HFFc6 (cell line): ENCODE data around the gene AKAP13. TPM values are rescaled to one million over a fixed set of nuclear protein-coding genes. Genes with fewer than 3 reads are reported as not detected.
A peak's percentile ranks its signal among the peaks of the same experiment; 100 is the strongest.

Experiments
- DNase-seq: peaks from one replicate; pipeline ENCODE4 v3.0.0-alpha.2; 2018
- H3K27ac Mint-ChIP-seq: 2 replicates; pipeline ENCODE4 v1.8.0; 2020; ENCODE audit warnings: mild to moderate bottlenecking, mixed read lengths
- H3K27me3 Mint-ChIP-seq: 2 replicates; pipeline ENCODE4 v1.8.0; 2021; ENCODE audit warnings: mild to moderate bottlenecking, moderate library complexity, mixed read lengths; ENCODE audit not compliant: insufficient read depth
- H3K36me3 Mint-ChIP-seq: 2 replicates; pipeline ENCODE4 v1.8.0; 2021; ENCODE audit warnings: low read depth, mixed read lengths
- H3K4me1 Mint-ChIP-seq: 2 replicates; pipeline ENCODE4 v1.8.0; 2020; ENCODE audit warnings: low read depth, mixed read lengths
- H3K4me3 Mint-ChIP-seq: 2 replicates; pipeline ENCODE4 v1.8.0; 2020; ENCODE audit warnings: mild to moderate bottlenecking, moderate library complexity, mixed read lengths
- H3K9me3 Mint-ChIP-seq: 2 replicates; pipeline ENCODE4 v1.8.0; 2020; ENCODE audit warnings: mild to moderate bottlenecking, mixed read lengths
- CTCF ChIP-seq: fragments of 200-600 bp; sonication (generic); IDR thresholded peaks from 2 replicates; pipeline ENCODE4 v1.5.0; 2021; ENCODE audit warnings: antibody characterized with exemption, mild to moderate bottlenecking
- total RNA-seq, 6 experiments: library from RNA; stranded (reverse); fragmentation: NEBNext Ultra II Directional; extraction: Animal tissue kit (Norgen Biotek cat#: 25700); gene quantifications; 2 replicates in 1 of 6; 3 replicates in 5 of 6; pipeline ENCODE4 v1.2.3, GENCODE V29; 2021

AKAP13 gene
- total RNA-seq, 6 experiments from 2014 or later, result 29.0 to 51.3 (median 35.6) TPM

- Mint-ChIP-seq H3K36me3 (no peaks in the 10 kb centered on the region), H3K9me3 (no peaks in the 10 kb centered on the region), H3K4me1 (peaks cover 30% of the 10 kb centered on the region), H3K27me3 (no peaks in the 10 kb centered on the region), H3K4me3 (no peak overlapping the region), H3K27ac (no peak overlapping the region)
- no peak for TF ChIP-seq CTCF
- no peak for DNase-seq
These were observed 387.6 kb downstream of the AKAP13 start for GRCh38 chr15:85767785-85768529.

GRCh38 chr15:85768595-85769168, 388.3 kb downstream of the AKAP13 start:
- Mint-ChIP-seq H3K27ac (no peak overlapping the region), H3K9me3 (no peaks in the 10 kb centered on the region), H3K4me3 (no peak overlapping the region), H3K36me3 (no peaks in the 10 kb centered on the region), H3K4me1 (peaks cover 30% of the 10 kb centered on the region), H3K27me3 (no peaks in the 10 kb centered on the region)
- DNase-seq, result no peak
- no peak for TF ChIP-seq CTCF

GRCh38 chr15:85769182-85769900, 388.9 kb downstream of the AKAP13 start:
- no peak overlapping the region for H3K4me3 Mint-ChIP-seq
- H3K4me1 Mint-ChIP-seq, result peaks cover 24% of the 10 kb centered on the region
- no peaks in the 10 kb centered on the region for H3K27me3 Mint-ChIP-seq
- no peak for TF ChIP-seq CTCF
- H3K9me3 Mint-ChIP-seq, result no peaks in the 10 kb centered on the region
- no peaks in the 10 kb centered on the region for H3K36me3 Mint-ChIP-seq
- DNase-seq, result no peak
- H3K27ac Mint-ChIP-seq, result no peak overlapping the region

- no peaks in the 10 kb centered on the region for H3K36me3 Mint-ChIP-seq
- no peak overlapping the region for H3K4me3 Mint-ChIP-seq
- TF ChIP-seq CTCF, result no peak
- H3K27me3 Mint-ChIP-seq, result no peaks in the 10 kb centered on the region
- H3K27ac Mint-ChIP-seq, result no peak overlapping the region
- peaks cover 16% of the 10 kb centered on the region for H3K4me1 Mint-ChIP-seq
- no peaks in the 10 kb centered on the region for H3K9me3 Mint-ChIP-seq
- peak; percentile 25 for DNase-seq
These were observed 390.0 kb downstream of the AKAP13 start for GRCh38 chr15:85770096-85771041.

- H3K27ac Mint-ChIP-seq, result no peak overlapping the region
- no peak for DNase-seq
These were observed 390.9 kb downstream of the AKAP13 start for GRCh38 chr15:85771271-85771670.

More at GRCh38 chr15:85771271-85771670, 390.9 kb downstream of the AKAP13 start:
- Mint-ChIP-seq H3K4me3 (no peak overlapping the region), H3K36me3 (no peaks in the 10 kb centered on the region), H3K9me3 (no peaks in the 10 kb centered on the region), H3K27me3 (no peaks in the 10 kb centered on the region), H3K4me1 (peaks cover 16% of the 10 kb centered on the region)
- TF ChIP-seq CTCF, result no peak
